Breast epithelium (tissue), 4 donors: Measurements from ENCODE around the gene MST1R. TPM values are rescaled to one million over a fixed set of nuclear protein-coding genes. Genes with fewer than 3 reads are reported as not detected.

ENCODE experiments used
- DNase-seq, 2 donors: peaks; one replicate each; pipeline ENCODE4 v3.0.0-alpha.2; 2019; ENCODE audit warnings: low spot score in 2 of 2
- H3K27ac ChIP-seq, 2 donors: fragments of 200-600 bp; sonication (generic) in 1 of 2; one replicate each; pipeline ENCODE4 v1.5.1; 2016 to 2019; ENCODE audit warnings: mild to moderate bottlenecking in 1 of 2
- H3K27me3 ChIP-seq, 2 donors: fragments of 200-600 bp; sonication (generic) in 1 of 2; one replicate each; pipeline versions ENCODE4 v1.5.1 to v1.6.0; 2017 to 2019; ENCODE audit warnings: control low read depth in 1 of 2, mild to moderate bottlenecking in 1 of 2
- H3K36me3 ChIP-seq: fragments of 200-600 bp; one replicate; pipeline ENCODE4 v1.5.1; 2019
- H3K4me1 ChIP-seq, 2 donors: fragments of 200-600 bp; sonication (generic); one replicate each; pipeline ENCODE4 v1.5.1; 2016 to 2019; ENCODE audit warnings: control low read depth in 1 of 2
- H3K4me3 ChIP-seq, 3 donors: fragments of 200-600 bp; sonication (generic); 1 replicate in 2 of 3; 2 replicates in 1 of 3; pipeline ENCODE4 v1.5.1; 2016 to 2019; ENCODE audit warnings: mild to moderate bottlenecking in 3 of 3, moderate library complexity in 2 of 3
- H3K9me3 ChIP-seq, 2 donors: fragments of 200-600 bp; sonication (generic) in 1 of 2; one replicate each; pipeline ENCODE4 v1.5.1; 2016 to 2019; ENCODE audit warnings: control low read depth in 1 of 2
- POLR2A ChIP-seq: fragments of 450-650 bp; IDR thresholded peaks from one replicate; pipeline ENCODE4 v1.6.1; 2016; ENCODE audit warnings: antibody characterized with exemption, mild to moderate bottlenecking, moderate library complexity
- POLR2AphosphoS5 ChIP-seq, 3 donors: sonication (generic); formaldehyde crosslinking; IDR thresholded peaks; one replicate each; pipeline ENCODE4 v1.6.1; 2017; ENCODE audit warnings: antibody characterized with exemption in 3 of 3
- intact Hi-C: fragments of 100-400 bp; cut with DNase I; formaldehyde crosslinking; loops from one replicate; pipeline ENCODE4 v1.15.1; 2023; ENCODE audit warnings: low total_unique reads
- total RNA-seq, 3 donors: library from RNA; depleted of rRNA; stranded (reverse); fragments of >200 nt; gene quantifications; one replicate each; pipeline ENCODE4 v1.1.0, GENCODE V29; 2016
- TF ChIP-seq, protein P1 (sequence below), 3 donors: fragments of 450-650 bp; IDR thresholded peaks; one replicate each; pipeline ENCODE4 v1.5.1; 2016 to 2017; ENCODE audit warnings: antibody characterized with exemption in 3 of 3, mild to moderate bottlenecking in 3 of 3, moderate library complexity in 3 of 3

Gene MST1R
- total RNA-seq, 3 donors from 2014 or later = 0.16 to 11.9 (median 7.5) TPM

DNA sequence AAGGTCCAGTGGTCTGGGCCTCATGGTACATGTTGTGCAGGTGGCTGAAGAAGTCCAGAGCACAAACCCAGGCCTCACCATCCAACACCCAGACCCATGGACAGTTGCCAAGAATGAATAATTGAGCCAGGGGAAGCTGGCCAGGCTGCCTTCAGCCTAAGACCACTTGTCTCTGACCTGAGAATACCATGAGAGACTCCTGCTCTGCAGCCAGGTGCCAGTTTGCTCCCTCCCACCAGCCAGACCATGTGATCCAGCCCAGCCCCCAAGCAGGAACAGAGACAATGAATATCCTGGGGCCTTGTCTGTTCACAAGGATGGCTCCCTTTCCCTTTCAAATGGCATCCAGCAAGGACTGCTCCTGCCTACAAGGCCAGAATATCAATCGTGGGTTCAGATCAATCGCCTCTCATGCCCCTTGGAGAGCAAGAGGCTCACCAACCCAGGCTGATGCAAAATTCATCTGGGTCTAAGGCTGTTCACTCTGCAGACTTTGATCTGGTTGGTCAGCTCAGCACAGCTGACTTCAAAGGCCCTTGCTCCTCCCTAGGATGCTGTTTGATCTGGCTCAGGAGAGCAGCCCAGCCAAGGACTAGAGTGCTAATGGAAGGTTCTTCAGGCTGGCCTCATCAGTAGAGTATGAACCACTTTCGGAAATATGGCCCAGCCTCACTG is 60.7 kb downstream of the MST1R start:
- Histone ChIP-seq H3K27me3 (no peaks in the 10 kb centered on the region), H3K4me3 (no peak overlapping the region), H3K9me3 (no peaks in the 10 kb centered on the region), H3K4me1 (no peaks in the 10 kb centered on the region), H3K36me3 (no peaks in the 10 kb centered on the region), H3K27ac (no peak overlapping the region)
- intact Hi-C loops = loop anchor here (5.0 kb wide), 1 partner anchor 36 kb away; no protein-coding TSS in a partner anchor
- TF ChIP-seq POLR2AphosphoS5 (IDR thresholded peaks at IDR 0.05) (no peak), POLR2A (no peak)
- TF ChIP-seq, protein P1, sequence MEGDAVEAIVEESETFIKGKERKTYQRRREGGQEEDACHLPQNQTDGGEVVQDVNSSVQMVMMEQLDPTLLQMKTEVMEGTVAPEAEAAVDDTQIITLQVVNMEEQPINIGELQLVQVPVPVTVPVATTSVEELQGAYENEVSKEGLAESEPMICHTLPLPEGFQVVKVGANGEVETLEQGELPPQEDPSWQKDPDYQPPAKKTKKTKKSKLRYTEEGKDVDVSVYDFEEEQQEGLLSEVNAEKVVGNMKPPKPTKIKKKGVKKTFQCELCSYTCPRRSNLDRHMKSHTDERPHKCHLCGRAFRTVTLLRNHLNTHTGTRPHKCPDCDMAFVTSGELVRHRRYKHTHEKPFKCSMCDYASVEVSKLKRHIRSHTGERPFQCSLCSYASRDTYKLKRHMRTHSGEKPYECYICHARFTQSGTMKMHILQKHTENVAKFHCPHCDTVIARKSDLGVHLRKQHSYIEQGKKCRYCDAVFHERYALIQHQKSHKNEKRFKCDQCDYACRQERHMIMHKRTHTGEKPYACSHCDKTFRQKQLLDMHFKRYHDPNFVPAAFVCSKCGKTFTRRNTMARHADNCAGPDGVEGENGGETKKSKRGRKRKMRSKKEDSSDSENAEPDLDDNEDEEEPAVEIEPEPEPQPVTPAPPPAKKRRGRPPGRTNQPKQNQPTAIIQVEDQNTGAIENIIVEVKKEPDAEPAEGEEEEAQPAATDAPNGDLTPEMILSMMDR (IDR thresholded peaks at IDR 0.05) = no peak
- no peak for DNase-seq

DNA sequence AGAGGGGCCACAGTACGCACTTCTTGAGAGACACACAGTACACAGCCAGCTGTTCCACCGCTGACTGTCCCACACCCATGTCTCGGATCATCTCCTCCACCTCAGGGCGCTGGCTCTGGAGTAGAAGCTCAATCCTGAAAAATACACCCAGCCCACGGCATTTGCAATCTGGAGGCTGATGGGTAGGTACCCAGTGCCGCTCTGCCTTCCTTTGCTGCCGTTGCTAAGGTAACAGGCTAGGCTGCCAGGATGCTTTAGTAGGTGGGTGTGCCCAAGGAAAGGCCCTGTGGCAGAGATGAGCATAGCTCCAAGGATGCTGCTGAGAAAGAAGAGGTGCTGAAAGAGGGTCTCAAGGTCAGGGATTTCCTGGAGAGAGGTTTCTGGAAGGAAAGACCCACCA is 61.9 kb downstream of the MST1R start:
- Histone ChIP-seq H3K27ac (no peak overlapping the region), H3K27me3 (no peaks in the 10 kb centered on the region), H3K4me3 (no peak overlapping the region), H3K9me3 (no peaks in the 10 kb centered on the region), H3K4me1 (no peaks in the 10 kb centered on the region), H3K36me3 (no peaks in the 10 kb centered on the region)
- TF ChIP-seq, protein P1 (IDR thresholded peaks at IDR 0.05) = no peak
- no peak for TF ChIP-seq POLR2AphosphoS5 (IDR thresholded peaks at IDR 0.05)
- DNase-seq = no peak
- intact Hi-C loops = loop anchor here (5.0 kb wide), 1 partner anchor 35 kb away; no protein-coding TSS in a partner anchor

DNA sequence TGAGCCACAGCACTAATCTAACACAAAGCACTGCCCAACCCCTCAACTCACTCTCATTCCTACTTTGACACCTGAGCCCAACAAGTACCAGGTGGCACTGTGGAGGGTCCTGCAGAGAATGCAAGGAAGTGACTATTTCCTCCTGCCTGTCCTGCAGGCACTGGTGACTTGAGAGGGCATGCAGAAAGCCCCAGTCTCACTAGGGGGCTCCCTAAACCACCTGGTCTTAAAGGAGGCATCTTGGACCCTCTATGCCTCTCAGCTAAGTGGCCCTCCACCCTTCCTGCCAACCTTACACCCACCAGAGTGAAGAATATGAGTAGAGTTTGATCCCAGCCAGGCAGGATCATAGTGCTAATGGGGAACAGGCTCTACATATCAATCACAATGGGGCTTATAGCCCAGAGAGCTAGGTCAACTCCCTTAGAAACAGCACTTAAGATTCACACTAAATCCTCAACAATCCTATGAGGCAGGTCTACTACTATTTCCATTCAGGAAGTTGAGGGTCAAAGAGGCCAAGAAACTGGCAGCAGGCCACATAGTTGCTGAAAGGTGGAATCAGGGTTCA is 62.5 kb downstream of the MST1R start:
- Histone ChIP-seq H3K27ac (no peak overlapping the region), H3K4me1 (no peaks in the 10 kb centered on the region), H3K27me3 (no peaks in the 10 kb centered on the region), H3K9me3 (no peaks in the 10 kb centered on the region), H3K36me3 (no peaks in the 10 kb centered on the region), H3K4me3 (no peak overlapping the region)
- intact Hi-C loops = loop anchor here (5.0 kb wide), 1 partner anchor 34 kb away; no protein-coding TSS in a partner anchor
- no peak for DNase-seq
- TF ChIP-seq POLR2A (no peak), POLR2AphosphoS5 (IDR thresholded peaks at IDR 0.05) (no peak)
- TF ChIP-seq, protein P1 (IDR thresholded peaks at IDR 0.05) = no peak

DNA sequence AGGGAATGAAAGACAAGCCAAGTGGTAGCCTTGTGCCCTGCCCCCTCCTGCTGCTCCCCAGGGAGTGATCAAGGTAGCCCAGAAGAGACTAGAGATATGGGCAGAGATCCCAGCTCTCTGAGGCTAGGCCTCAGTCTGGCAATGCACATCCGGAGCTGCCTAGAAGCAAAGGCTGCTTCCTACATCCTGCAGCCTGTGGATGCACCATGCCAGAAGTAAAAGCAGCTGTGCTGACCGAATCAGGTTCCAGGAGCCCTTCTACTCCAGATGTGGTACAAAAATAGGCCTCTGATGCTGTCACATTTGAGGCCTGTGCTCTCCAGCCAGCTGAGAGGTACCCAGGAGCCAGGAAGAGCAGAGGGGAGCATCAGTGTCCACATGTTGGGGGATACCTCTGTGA is 63.3 kb downstream of the MST1R start:
- intact Hi-C loops = loop anchor here (5.0 kb wide), 1 partner anchor 33 kb away; no protein-coding TSS in a partner anchor
- no peak for DNase-seq
- Histone ChIP-seq H3K36me3 (no peaks in the 10 kb centered on the region), H3K4me1 (no peaks in the 10 kb centered on the region), H3K27me3 (no peaks in the 10 kb centered on the region), H3K27ac (no peak overlapping the region), H3K4me3 (no peak overlapping the region), H3K9me3 (no peaks in the 10 kb centered on the region)
- TF ChIP-seq, protein P1 (IDR thresholded peaks at IDR 0.05) = no peak
- TF ChIP-seq POLR2AphosphoS5 (IDR thresholded peaks at IDR 0.05) (no peak), POLR2A (no peak)

DNA sequence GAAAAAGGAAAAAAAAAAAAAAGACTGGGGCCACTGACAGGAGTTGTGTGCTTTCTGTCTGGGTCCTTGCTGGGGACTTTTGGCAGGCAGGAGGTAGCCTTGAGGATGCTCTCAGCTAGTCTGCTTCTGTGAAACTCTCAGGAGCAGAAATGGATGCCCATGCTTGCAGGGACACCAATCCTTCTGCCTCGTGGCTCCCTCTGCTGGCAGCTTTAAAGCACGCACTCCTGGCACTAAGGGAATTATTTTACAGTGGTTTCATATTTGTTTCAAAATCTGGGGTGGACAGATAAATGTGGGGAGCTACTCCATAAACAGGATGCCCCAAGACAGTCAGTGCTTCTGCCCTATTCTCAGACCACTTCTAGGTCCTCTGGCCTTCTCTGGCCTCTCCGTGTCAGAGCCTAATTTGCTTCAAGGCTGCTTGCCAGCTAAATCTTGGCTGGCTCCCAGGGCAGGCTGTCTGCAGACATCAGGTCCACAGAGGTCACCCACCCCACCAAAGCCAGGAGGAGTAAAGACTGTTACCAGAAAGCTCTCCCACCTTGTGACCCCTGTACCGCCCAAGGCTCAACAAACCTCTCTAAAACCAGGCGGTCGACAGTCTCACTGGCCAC is 64.4 kb downstream of the MST1R start:
- H3K4me1 ChIP-seq = no peaks in the 10 kb centered on the region
- no peaks in the 10 kb centered on the region for H3K27me3 ChIP-seq
- TF ChIP-seq POLR2AphosphoS5 (IDR thresholded peaks at IDR 0.05) (peak in 2 of 3 donors; percentile 37 to 56), POLR2A (no peak)
- TF ChIP-seq, protein P1 (IDR thresholded peaks at IDR 0.05) = peak; percentile 78 to 88 (median 80)
- intact Hi-C loops = no loop called here
- no peaks in the 10 kb centered on the region for H3K9me3 ChIP-seq
- H3K4me3 ChIP-seq = no peak overlapping the region
- H3K36me3 ChIP-seq = no peaks in the 10 kb centered on the region
- H3K27ac ChIP-seq = no peak overlapping the region
- peak; percentile 69 to 79 for DNase-seq
